Measurements from ENCODE around the gene LTBR. TPM values are rescaled to one million over a fixed set of nuclear protein-coding genes. Genes with fewer than 3 reads are reported as not detected.
A peak's percentile ranks its signal among the peaks of the same experiment; 100 is the strongest.

The LTBR gene
- total and polyA plus RNA-seq, 2 experiments from 2014 or later: 0.65 to 4.1 TPM

GRCh38 chr12:6363330-6364043 lies 20.5 kb upstream of the LTBR start:
- no peak overlapping the region for H3K27ac ChIP-seq
- no peaks in the 10 kb centered on the region for H3K27me3 ChIP-seq
- no peak for TF ChIP-seq CTCF (IDR thresholded peaks at IDR 0.05; ENCODE audit: low read depth, low read length)
- peak; percentile 73 to 75 for DNase-seq (ENCODE audit: low read depth in 1 of 2, low spot score in 1 of 2)
- no peaks in the 10 kb centered on the region for H3K4me1 ChIP-seq (ENCODE audit: low read depth)
- peak overlapping the region; percentile 29 for H3K4me3 ChIP-seq
- no peaks in the 10 kb centered on the region for H3K9me3 ChIP-seq (ENCODE audit: low read depth)
- H3K36me3 ChIP-seq: no peaks in the 10 kb centered on the region

- DNase-seq (ENCODE audit: low read depth in 1 of 2, low spot score in 1 of 2): no peak
- no peaks in the 10 kb centered on the region for H3K9me3 ChIP-seq (ENCODE audit: low read depth)
- H3K36me3 ChIP-seq: no peaks in the 10 kb centered on the region
- no peaks in the 10 kb centered on the region for H3K27me3 ChIP-seq
- peak overlapping the region; percentile 29 for H3K4me3 ChIP-seq
- TF ChIP-seq CTCF (IDR thresholded peaks at IDR 0.05; ENCODE audit: low read depth, low read length): no peak
- no peak overlapping the region for H3K27ac ChIP-seq
- no peaks in the 10 kb centered on the region for H3K4me1 ChIP-seq (ENCODE audit: low read depth)
These were observed 20.0 kb upstream of the LTBR start for GRCh38 chr12:6364044-6364374.

- H3K4me1 ChIP-seq (ENCODE audit: low read depth): no peaks in the 10 kb centered on the region
- DNase-seq (ENCODE audit: low read depth in 1 of 2, low spot score in 1 of 2): peak in 1 of 2 donors; percentile 69
- no peaks in the 10 kb centered on the region for H3K27me3 ChIP-seq
- no peaks in the 10 kb centered on the region for H3K36me3 ChIP-seq
- TF ChIP-seq CTCF (IDR thresholded peaks at IDR 0.05; ENCODE audit: low read depth, low read length): peak; percentile 39
- no peaks in the 10 kb centered on the region for H3K9me3 ChIP-seq (ENCODE audit: low read depth)
- H3K4me3 ChIP-seq: no peak overlapping the region
- no peak overlapping the region for H3K27ac ChIP-seq
These were observed 16.6 kb upstream of the LTBR start for GRCh38 chr12:6367065-6367968.

GRCh38 chr12:6367969-6368892 lies 15.7 kb upstream of the LTBR start:
- Histone ChIP-seq H3K27ac (no peak overlapping the region), H3K4me3 (no peak overlapping the region), H3K36me3 (no peaks in the 10 kb centered on the region), H3K4me1 (ENCODE audit: low read depth) (no peaks in the 10 kb centered on the region), H3K27me3 (no peaks in the 10 kb centered on the region), H3K9me3 (ENCODE audit: low read depth) (no peaks in the 10 kb centered on the region)
- no peak for TF ChIP-seq CTCF (IDR thresholded peaks at IDR 0.05; ENCODE audit: low read depth, low read length)
- no peak for DNase-seq (ENCODE audit: low read depth in 1 of 2, low spot score in 1 of 2)

GRCh38 chr12:6368906-6369525 lies 14.9 kb upstream of the LTBR start:
- TF ChIP-seq CTCF (IDR thresholded peaks at IDR 0.05; ENCODE audit: low read depth, low read length): no peak
- no peaks in the 10 kb centered on the region for H3K9me3 ChIP-seq (ENCODE audit: low read depth)

More at GRCh38 chr12:6368906-6369525, 14.9 kb upstream of the LTBR start:
- Histone ChIP-seq H3K4me3 (no peak overlapping the region), H3K4me1 (ENCODE audit: low read depth) (no peaks in the 10 kb centered on the region), H3K36me3 (no peaks in the 10 kb centered on the region), H3K27me3 (peaks cover 7% of the 10 kb centered on the region), H3K27ac (no peak overlapping the region)
- no peak for DNase-seq (ENCODE audit: low read depth in 1 of 2, low spot score in 1 of 2)

Data from cardiac muscle cell (in vitro differentiated cells and primary cell).